AG10803 (cell line): ENCODE measurements around the gene TM9SF4.
A peak's percentile ranks its signal among the peaks of the same experiment; 100 is the strongest.
"Not testable (repeated sequence)": the region's sequence is repeated elsewhere in the genome, so short reads cannot be mapped to it uniquely, and the experiment has no call there.

Experiments used
- DNase-seq: peaks from one replicate; pipeline ENCODE4 v3.0.0; 2010; ENCODE audit warnings: low read depth
- H3K4me3 ChIP-seq: 2 replicates; pipeline ENCODE4 v1.5.1; 2011; ENCODE audit warnings: mild to moderate bottlenecking, low read length, control low read depth
- CTCF ChIP-seq: conservative IDR thresholded peaks from 2 replicates; pipeline ENCODE4 v1.5.1; 2011; ENCODE audit warnings: mild to moderate bottlenecking, low read length, control low read depth, inconsistent platforms

Gene TM9SF4

DNA sequence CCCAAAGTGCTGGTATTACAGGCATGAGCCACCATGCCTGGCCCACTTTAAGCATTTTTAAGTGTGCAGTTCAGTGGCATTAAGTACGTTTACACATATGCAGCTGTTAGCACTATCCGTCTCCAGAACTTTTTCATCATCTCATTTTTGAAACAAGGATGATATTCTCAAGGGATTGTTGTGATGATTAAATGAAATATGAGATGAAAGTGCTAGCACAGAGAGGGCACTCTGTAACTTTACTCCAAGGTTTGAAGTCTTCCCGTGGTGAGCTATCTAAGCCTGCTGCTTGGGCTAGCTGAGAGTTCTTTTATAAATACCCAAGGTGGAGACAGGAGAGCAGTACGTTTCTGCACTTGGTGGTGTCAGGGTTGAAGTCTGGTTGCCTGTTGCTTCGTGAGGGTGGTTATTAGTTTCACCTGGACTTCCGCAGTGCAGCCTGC, 6.6 kb downstream of the TM9SF4 start:
- no peak overlapping the region for H3K4me3 ChIP-seq
- no peak for TF ChIP-seq CTCF
- peak; percentile 21 for DNase-seq

DNA sequence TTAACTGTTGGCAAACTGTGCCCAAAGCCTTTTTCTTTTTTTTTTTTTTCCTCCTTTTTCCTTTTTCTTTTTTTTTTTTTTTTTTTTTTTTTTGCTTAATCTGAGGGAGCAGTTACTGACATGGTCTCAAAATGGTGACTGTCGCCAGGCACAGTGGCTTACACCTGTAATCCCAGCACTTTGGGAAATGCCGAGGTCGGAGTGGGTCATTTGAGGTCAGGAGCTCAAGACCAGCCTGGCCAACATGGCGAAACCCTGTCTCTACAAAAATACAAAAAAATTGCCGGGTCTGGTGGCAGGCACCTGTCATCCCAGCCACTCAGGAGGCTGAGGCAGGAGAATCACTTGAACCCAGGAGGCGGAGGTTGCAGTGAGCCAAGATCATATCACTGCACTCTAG, 7.3 kb downstream of the TM9SF4 start:
- H3K4me3 ChIP-seq, DNase-seq: not testable (repeated sequence)

DNA sequence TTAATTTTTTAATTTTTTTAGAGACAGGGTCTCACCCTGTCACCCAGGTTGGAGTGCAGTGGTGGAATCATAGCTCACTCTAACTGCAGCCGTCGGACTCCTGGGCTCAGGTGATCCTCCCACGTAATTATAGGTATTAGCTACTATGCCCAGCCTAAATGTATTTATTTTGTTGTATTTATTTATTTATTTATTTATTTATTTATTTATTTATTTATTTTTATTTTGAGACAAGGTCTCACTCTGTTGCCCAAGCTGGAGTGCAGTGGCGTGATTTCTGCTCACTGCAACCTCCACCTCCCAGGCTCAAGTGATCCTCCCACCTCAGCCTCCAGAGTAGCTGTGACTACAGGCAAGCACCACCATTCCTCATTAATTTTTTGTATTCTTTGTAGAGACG, 8.9 kb downstream of the TM9SF4 start:
- DNase-seq, H3K4me3 ChIP-seq: not testable (repeated sequence)

DNA sequence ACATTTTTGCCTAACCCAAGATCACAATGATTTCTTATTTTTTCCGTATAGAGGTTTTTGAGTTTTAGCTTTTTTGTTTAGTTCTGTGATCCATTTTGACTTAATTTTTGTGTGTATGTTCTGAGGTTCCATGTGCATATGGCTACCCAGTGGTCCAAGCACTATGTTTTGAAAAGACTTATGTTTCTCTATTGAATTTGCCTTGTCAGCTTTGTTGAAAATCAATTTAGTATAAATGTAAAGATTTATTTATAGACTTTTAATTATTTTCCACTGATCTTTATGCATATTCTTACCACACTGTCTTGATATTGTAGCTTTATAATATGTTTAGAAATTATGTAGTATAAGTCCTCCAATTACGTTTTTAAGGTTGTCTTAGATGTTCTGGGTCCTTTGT, 10.2 kb downstream of the TM9SF4 start:
- DNase-seq, result no peak
- TF ChIP-seq CTCF, result no peak
- no peak overlapping the region for H3K4me3 ChIP-seq

DNA sequence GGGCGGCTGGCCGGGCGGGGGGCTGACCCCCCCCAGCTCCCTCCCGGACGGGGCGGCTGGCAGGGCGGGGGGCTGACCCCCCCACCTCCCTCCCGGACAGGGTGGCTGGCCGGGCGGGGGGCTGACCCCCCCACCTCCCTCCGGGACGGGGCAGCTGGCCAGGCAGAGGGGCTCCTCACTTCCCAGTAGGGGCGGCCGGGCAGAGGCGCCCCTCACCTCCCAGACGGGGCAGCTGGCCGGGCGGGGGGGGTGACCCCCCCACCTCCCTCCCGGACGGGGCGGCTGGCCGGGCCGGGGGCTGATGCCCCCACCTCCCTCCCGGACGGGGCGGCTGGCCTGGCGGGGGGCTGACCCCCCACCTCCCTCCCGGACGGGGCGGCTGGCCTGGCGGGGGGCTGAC, 12.4 kb downstream of the TM9SF4 start:
- not testable (repeated sequence) for DNase-seq

GRCh38 chr20:32123088-32123487, 13.6 kb downstream of the TM9SF4 start:
- TF ChIP-seq CTCF, result no peak
- no peak for DNase-seq

More for the DNA sequence above, 12.4 kb downstream of the TM9SF4 start:
- H3K4me3 ChIP-seq, result not testable (repeated sequence)

GRCh38 chr20:32124916-32125454, 15.5 kb downstream of the TM9SF4 start:
- no peak for TF ChIP-seq CTCF
- H3K4me3 ChIP-seq, result no peak overlapping the region
- no peak for DNase-seq

More at GRCh38 chr20:32123088-32123487, 13.6 kb downstream of the TM9SF4 start:
- no peak overlapping the region for H3K4me3 ChIP-seq

GRCh38 chr20:32125506-32125905, 16.0 kb downstream of the TM9SF4 start:
- no peak for DNase-seq
- no peak for TF ChIP-seq CTCF
- no peak overlapping the region for H3K4me3 ChIP-seq

- TF ChIP-seq CTCF, result no peak
Observed at GRCh38 chr20:32126919-32127318, 17.4 kb downstream of the TM9SF4 start.

More at GRCh38 chr20:32126919-32127318, 17.4 kb downstream of the TM9SF4 start:
- no peak for DNase-seq
- no peak overlapping the region for H3K4me3 ChIP-seq
